K562 (cell line): ENCODE data around the gene CD34. TPM values are rescaled to one million over a fixed set of nuclear protein-coding genes. Genes with fewer than 3 reads are reported as not detected.

ENCODE experiments used
- ASH1L ChIP-seq: fragments of 450-650 bp; IDR thresholded peaks from 2 replicates; pipeline ENCODE4 v1.6.1; 2018; ENCODE audit warnings: borderline replicate concordance, mild to moderate bottlenecking, low read depth; ENCODE audit not compliant: partially characterized antibody
- CTBP1 ChIP-seq: fragments of 450-650 bp; IDR thresholded peaks from 2 replicates; pipeline ENCODE4 v1.6.1; 2016; ENCODE audit warnings: borderline replicate concordance
- MTA3 ChIP-seq: fragments of 450-650 bp; formaldehyde crosslinking; IDR thresholded peaks from 2 replicates; pipeline ENCODE4 v1.6.1; 2017; ENCODE audit warnings: mild to moderate bottlenecking, borderline replicate concordance
- STAG1 ChIP-seq: sonication (generic); formaldehyde crosslinking; IDR thresholded peaks from 2 replicates; pipeline ENCODE4 v1.5.0; 2020; ENCODE audit warnings: missing genetic modification reagents, borderline replicate concordance
- ZBTB17 ChIP-seq: fragments of 450-650 bp; formaldehyde crosslinking; IDR thresholded peaks from 2 replicates; pipeline ENCODE4 v1.4.0; 2020; ENCODE audit warnings: mild to moderate bottlenecking
- ZNF134 ChIP-seq: fragments of 250-450 bp; sonication (Bioruptor Pico); conservative IDR thresholded peaks from 2 replicates; pipeline ENCODE4 v1.4.0; 2020
- polyA plus RNA-seq, 8 experiments: library from polyadenylated mRNA; depleted of rRNA in 4 of 8; stranded (reverse) in 5 of 8; unstranded in 3 of 8; fragments of >200 nt; fragmentation: Nextera tagmentation in 2 of 8; fragmentation: Illumina TruSeq in 1 of 8; extraction: Ambion mirVana in 2 of 8; extraction: Trizol in 1 of 8; gene quantifications; 2 replicates each; pipeline versions ENCODE4 v1.2.1 to v1.2.3, GENCODE V29; 2011 to 2014; ENCODE audit warnings: inconsistent platforms in 1 of 8, missing spikeins in 1 of 8
- total RNA-seq, 7 experiments: library from RNA; depleted of rRNA in 6 of 7; stranded (reverse); fragments of >200 nt in 6 of 7; fragmentation: Illumina TruSeq in 2 of 7; extraction: Trizol in 2 of 7; gene quantifications; 2 replicates each; pipeline versions ENCODE4 v1.2.1 to v1.2.3, GENCODE V29; 2011 to 2021; ENCODE audit warnings: low replicate concordance in 1 of 7
- TF ChIP-seq, protein P1 (sequence below): fragments of 450-650 bp; IDR thresholded peaks from 2 replicates; pipeline ENCODE4 v1.6.1; 2018; ENCODE audit not compliant: partially characterized antibody
- TF ChIP-seq, protein P2 (sequence below): sonication (generic); formaldehyde crosslinking; IDR thresholded peaks from 2 replicates; pipeline ENCODE4 v1.8.0; 2022; ENCODE audit warnings: mild to moderate bottlenecking, missing genetic modification reagents, borderline replicate concordance
- TF ChIP-seq, protein P3 (sequence below), 3 experiments: fragments of 200-800 bp in 1 of 3; fragments of 250-450 bp in 1 of 3; fragments of 450-650 bp in 1 of 3; sonication (Bioruptor Pico) in 1 of 3; sonication (Bioruptor generic) in 1 of 3; formaldehyde crosslinking in 1 of 3; IDR thresholded peaks; 2 replicates each; pipeline versions ENCODE4 v1.6.1 to v1.8.0; 2016 to 2022; ENCODE audit warnings: mild to moderate bottlenecking in 2 of 3, missing genetic modification characterization in 2 of 3, missing compliant biosample characterization in 1 of 3, moderate library complexity in 1 of 3
- TF ChIP-seq, protein P4 (sequence below): IDR thresholded peaks from 2 replicates; pipeline ENCODE4 v1.6.1; 2014; ENCODE audit warnings: antibody characterized with exemption

The CD34 gene
- total and polyA plus RNA-seq, 9 of the 15 experiments (the other 6 are each of a cell fraction or from before 2014, with no cell fraction given), result not detected

DNA sequence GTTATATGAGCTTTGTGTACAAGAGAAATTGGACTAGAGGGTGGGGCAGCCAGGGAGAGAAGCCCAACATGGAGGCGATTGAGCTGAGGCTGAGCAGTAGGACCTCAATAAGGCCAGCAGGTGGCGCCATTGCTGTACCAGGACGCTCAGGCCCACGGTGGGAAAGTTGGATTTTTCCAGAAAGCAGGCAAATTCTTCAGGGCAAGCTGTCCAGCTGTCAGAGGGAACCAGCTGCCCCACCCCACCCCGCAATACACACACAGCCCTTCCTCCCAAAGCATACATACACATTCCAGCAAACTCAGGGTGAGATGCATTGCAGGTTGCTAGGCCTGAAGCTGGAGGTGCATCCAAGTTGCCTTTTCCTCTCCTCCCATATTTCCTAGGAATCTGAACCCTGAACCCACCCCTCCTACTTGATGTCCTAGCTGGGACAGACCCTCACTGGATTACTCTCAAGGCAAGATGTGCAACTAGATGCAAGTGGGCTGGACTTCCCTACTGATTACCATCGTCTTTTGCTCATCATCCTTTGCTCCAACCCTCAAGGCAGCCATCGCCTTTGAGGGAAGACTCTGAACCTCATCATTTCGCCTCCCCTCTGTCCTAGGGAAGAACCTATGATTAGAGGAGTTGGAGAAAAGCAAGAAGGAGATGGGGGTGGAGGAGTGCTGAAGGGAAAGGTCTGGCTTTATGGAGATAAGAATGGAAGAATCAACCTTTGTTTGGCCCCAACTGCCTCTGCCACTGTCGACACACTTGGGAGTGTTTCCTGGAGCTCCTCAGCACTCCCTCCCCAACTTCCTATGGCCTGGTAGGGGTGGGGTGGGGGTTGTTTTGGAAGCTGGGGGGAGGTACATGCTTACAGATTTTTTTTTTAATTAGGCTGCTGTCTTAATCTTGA, 25.5 kb downstream of the CD34 start (continued):
- TF ChIP-seq, protein P1, sequence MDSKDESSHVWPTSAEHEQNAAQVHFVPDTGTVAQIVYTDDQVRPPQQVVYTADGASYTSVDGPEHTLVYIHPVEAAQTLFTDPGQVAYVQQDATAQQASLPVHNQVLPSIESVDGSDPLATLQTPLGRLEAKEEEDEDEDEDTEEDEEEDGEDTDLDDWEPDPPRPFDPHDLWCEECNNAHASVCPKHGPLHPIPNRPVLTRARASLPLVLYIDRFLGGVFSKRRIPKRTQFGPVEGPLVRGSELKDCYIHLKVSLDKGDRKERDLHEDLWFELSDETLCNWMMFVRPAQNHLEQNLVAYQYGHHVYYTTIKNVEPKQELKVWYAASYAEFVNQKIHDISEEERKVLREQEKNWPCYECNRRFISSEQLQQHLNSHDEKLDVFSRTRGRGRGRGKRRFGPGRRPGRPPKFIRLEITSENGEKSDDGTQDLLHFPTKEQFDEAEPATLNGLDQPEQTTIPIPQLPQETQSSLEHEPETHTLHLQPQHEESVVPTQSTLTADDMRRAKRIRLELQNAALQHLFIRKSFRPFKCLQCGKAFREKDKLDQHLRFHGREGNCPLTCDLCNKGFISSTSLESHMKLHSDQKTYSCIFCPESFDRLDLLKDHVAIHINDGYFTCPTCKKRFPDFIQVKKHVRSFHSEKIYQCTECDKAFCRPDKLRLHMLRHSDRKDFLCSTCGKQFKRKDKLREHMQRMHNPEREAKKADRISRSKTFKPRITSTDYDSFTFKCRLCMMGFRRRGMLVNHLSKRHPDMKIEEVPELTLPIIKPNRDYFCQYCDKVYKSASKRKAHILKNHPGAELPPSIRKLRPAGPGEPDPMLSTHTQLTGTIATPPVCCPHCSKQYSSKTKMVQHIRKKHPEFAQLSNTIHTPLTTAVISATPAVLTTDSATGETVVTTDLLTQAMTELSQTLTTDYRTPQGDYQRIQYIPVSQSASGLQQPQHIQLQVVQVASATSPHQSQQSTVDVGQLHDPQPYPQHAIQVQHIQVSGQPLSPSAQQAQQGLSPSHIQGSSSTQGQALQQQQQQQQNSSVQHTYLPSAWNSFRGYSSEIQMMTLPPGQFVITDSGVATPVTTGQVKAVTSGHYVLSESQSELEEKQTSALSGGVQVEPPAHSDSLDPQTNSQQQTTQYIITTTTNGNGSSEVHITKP, result no peak
- TF ChIP-seq MTA3, result peak; percentile 58
- TF ChIP-seq ASH1L, result no peak
- 0 out of 2 replicates have a peak, but pooled peaks have one; percentile 24 for TF ChIP-seq ZBTB17 (CRISPR knock-in tag)
- peak; percentile 59; the same call in 1 of the 2 replicates for TF ChIP-seq CTBP1
- TF ChIP-seq, protein P2, sequence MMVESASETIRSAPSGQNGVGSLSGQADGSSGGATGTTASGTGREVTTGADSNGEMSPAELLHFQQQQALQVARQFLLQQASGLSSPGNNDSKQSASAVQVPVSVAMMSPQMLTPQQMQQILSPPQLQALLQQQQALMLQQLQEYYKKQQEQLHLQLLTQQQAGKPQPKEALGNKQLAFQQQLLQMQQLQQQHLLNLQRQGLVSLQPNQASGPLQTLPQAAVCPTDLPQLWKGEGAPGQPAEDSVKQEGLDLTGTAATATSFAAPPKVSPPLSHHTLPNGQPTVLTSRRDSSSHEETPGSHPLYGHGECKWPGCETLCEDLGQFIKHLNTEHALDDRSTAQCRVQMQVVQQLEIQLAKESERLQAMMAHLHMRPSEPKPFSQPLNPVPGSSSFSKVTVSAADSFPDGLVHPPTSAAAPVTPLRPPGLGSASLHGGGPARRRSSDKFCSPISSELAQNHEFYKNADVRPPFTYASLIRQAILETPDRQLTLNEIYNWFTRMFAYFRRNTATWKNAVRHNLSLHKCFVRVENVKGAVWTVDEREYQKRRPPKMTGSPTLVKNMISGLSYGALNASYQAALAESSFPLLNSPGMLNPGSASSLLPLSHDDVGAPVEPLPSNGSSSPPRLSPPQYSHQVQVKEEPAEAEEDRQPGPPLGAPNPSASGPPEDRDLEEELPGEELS (CRISPR knock-in tag), result no peak
- TF ChIP-seq, protein P3, sequence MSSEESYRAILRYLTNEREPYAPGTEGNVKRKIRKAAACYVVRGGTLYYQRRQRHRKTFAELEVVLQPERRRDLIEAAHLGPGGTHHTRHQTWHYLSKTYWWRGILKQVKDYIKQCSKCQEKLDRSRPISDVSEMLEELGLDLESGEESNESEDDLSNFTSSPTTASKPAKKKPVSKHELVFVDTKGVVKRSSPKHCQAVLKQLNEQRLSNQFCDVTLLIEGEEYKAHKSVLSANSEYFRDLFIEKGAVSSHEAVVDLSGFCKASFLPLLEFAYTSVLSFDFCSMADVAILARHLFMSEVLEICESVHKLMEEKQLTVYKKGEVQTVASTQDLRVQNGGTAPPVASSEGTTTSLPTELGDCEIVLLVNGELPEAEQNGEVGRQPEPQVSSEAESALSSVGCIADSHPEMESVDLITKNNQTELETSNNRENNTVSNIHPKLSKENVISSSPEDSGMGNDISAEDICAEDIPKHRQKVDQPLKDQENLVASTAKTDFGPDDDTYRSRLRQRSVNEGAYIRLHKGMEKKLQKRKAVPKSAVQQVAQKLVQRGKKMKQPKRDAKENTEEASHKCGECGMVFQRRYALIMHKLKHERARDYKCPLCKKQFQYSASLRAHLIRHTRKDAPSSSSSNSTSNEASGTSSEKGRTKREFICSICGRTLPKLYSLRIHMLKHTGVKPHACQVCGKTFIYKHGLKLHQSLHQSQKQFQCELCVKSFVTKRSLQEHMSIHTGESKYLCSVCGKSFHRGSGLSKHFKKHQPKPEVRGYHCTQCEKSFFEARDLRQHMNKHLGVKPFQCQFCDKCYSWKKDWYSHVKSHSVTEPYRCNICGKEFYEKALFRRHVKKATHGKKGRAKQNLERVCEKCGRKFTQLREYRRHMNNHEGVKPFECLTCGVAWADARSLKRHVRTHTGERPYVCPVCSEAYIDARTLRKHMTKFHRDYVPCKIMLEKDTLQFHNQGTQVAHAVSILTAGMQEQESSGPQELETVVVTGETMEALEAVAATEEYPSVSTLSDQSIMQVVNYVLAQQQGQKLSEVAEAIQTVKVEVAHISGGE (CRISPR knock-in tag; IDR thresholded peaks at IDR 0.05), result 0 out of 6 replicates have a peak, but pooled peaks of 1 of the 3 experiments have one; percentile 18
- TF ChIP-seq ZNF134 (CRISPR knock-in tag), result 0 out of 2 replicates have a peak, but pooled peaks have one; percentile 14
- TF ChIP-seq STAG1 (CRISPR knock-in tag), result peak; percentile 84
- TF ChIP-seq, protein P4, sequence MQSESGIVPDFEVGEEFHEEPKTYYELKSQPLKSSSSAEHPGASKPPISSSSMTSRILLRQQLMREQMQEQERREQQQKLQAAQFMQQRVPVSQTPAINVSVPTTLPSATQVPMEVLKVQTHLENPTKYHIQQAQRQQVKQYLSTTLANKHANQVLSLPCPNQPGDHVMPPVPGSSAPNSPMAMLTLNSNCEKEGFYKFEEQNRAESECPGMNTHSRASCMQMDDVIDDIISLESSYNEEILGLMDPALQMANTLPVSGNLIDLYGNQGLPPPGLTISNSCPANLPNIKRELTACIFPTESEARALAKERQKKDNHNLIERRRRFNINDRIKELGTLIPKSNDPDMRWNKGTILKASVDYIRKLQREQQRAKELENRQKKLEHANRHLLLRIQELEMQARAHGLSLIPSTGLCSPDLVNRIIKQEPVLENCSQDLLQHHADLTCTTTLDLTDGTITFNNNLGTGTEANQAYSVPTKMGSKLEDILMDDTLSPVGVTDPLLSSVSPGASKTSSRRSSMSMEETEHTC, result no peak
